ENCODE results near the gene RNF11. TPM values are rescaled to one million over a fixed set of nuclear protein-coding genes. Genes with fewer than 3 reads are reported as not detected.

The RNF11 gene
- total RNA-seq, 2 experiments from 2014 or later = 26.4 to 35.5 TPM

DNA sequence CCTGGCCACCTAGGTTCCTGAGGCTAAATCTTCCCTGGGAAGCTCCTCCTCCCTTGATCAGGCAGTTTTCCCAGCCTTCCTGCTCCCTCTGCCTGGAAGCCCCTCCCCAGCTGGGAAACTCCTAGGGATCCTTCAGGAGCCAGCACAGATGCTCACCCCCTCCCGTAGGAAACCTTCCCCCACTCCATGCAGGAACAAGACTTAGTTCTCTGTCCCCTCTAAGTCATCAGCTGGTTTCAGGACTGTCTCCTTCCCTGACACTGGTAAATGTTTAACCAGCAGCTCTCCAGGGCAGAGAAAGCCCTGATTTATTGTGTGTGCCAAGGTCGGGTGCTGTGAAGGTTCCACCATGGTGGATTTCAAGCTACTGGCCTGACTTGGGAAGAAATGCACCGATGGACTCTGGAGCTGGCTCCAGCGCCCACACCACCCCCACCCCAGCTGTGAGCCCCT is 69.3 kb downstream of the RNF11 start:
- no peak overlapping the region for H3K27ac Mint-ChIP-seq
- H3K9me3 Mint-ChIP-seq (ENCODE audit: low read depth) = no peaks in the 10 kb centered on the region
- H3K27me3 Mint-ChIP-seq = no peaks in the 10 kb centered on the region
- H3K4me3 Mint-ChIP-seq = no peak overlapping the region
- ATAC-seq (no peak), DNase-seq (no peak)
- H3K36me3 Mint-ChIP-seq = no peaks in the 10 kb centered on the region
- peaks cover 18% of the 10 kb centered on the region for H3K4me1 Mint-ChIP-seq
- CTCF ChIA-PET = interaction anchor here (0.6 to 3.6 kb wide), 4 partner anchors 9 to 59 kb away, joined by 3 to 16 read pairs (median 4); no protein-coding TSS in a partner anchor

DNA sequence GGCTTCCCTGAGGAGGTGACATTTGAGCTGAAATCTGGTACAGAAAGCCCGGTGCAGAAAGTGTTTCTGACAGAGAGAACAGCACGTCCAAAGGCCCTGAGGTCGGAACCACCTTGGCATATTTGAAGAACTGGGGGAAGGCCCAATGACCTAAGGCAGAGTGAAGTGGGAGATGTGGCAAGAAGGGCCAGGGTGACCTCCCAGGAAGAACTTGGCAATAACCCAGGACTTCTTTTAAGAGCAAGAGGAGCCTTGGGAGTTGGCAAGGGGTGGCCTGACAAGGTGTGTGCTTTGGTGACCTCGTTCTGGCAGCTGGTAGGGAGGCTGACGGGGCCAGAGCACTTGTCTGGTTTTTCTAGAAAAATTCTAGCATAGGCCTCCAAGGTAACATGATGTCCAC is 70.9 kb downstream of the RNF11 start:
- Mint-ChIP-seq H3K27me3 (no peaks in the 10 kb centered on the region), H3K9me3 (ENCODE audit: low read depth) (no peaks in the 10 kb centered on the region), H3K36me3 (no peaks in the 10 kb centered on the region), H3K4me3 (no peak overlapping the region), H3K27ac (no peak overlapping the region), H3K4me1 (peaks cover 13% of the 10 kb centered on the region)
- ATAC-seq (no peak), DNase-seq (no peak)
- CTCF ChIA-PET = interaction anchor here (0.6 to 3.6 kb wide), 2 partner anchors 10 to 459 kb away, joined by 3 to 16 read pairs; no protein-coding TSS in a partner anchor

DNA sequence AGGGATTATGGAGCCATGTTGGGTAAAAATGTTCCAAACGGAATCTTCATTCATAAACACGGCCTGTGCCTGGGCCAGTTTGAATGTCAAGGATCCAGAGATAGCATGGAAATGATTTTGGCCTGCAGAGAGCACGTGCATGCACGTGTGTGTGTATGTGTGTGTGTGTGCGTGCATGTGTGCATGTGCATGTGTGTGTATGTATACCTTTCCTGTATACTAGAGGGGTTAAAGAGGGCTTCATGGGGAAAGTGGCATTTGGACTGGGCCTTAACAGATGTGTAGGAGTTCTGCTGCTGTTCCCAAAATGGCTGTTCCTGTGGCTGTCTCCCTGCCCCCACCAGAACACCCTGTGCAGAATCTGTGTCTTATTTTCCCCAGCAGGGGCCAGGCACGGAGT is 72.6 kb downstream of the RNF11 start:
- H3K27ac Mint-ChIP-seq = no peak overlapping the region
- H3K9me3 Mint-ChIP-seq (ENCODE audit: low read depth) = no peaks in the 10 kb centered on the region
- H3K27me3 Mint-ChIP-seq = no peaks in the 10 kb centered on the region
- no peak overlapping the region for H3K4me3 Mint-ChIP-seq
- H3K36me3 Mint-ChIP-seq = no peaks in the 10 kb centered on the region
- H3K4me1 Mint-ChIP-seq = peaks cover 13% of the 10 kb centered on the region
- no peak for DNase-seq
- no peak for ATAC-seq
- CTCF ChIA-PET = interaction anchor here (3.6 kb wide), 1 partner anchor 12 kb away, joined by 16 read pairs; no protein-coding TSS in a partner anchor

DNA sequence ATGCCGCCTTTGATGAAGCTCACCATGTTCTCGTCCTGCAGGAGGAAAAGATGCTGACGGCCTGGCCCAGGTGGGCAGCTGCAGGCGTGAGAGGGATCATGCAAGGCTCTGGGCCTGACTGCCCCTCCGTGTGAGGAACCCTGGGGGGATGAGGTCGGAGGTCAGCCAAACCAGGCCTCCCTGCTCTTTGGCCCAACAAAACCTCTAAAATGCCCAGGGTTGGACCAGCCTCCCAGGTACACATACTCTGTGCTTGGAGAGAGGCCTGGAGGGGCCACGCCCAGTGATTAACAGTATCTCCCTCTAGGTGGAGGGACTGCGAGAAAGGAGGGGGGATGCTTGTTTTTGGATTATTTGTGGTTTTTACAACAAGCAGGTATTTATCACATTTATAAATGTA is 73.2 kb downstream of the RNF11 start:
- Mint-ChIP-seq H3K36me3 (no peaks in the 10 kb centered on the region), H3K9me3 (ENCODE audit: low read depth) (no peaks in the 10 kb centered on the region), H3K4me1 (peaks cover 16% of the 10 kb centered on the region), H3K4me3 (no peak overlapping the region), H3K27me3 (no peaks in the 10 kb centered on the region), H3K27ac (no peak overlapping the region)
- DNase-seq (no peak), ATAC-seq (no peak)
- CTCF ChIA-PET = interaction anchor here (1.2 kb wide), 1 partner anchor 12 kb away, joined by 5 read pairs; no protein-coding TSS in a partner anchor

DNA sequence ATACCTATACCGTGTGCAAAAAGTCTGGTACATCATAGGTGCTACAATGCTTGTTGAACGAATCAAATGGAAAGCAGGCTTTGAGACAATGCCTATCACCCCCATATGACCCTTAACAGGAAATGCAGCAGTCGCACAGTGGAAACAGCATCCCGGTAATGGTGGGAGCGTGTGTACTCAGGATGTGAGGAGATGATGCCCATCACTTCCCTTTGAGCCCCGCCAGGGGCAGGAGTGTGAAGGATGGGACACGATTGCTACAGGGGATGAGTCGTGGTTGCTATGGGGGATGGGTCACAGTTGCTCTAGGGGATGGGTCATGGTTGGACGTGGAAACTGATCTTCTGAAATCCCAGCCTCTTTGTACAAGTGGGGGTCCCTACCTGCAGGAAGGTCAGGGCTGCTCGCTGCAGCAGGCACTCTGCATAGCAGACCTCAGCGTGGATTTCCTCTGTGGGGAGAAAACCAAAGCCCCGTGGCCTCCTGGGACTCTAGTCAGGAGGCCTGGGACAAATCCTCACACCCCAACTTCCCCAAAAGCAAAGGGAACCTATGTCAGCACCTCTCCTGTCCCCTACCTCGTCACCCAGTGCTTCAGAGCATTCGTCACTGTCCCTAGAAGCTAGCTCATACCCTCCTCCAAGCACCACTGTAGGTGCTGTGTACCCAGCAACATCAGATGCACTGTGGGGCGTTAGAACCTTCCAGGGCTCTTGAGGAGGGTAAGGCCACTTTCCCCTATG is 75.0 kb downstream of the RNF11 start:
- Mint-ChIP-seq H3K27ac (no peak overlapping the region), H3K27me3 (no peaks in the 10 kb centered on the region), H3K4me3 (no peak overlapping the region), H3K4me1 (peaks cover 20% of the 10 kb centered on the region), H3K9me3 (ENCODE audit: low read depth) (no peaks in the 10 kb centered on the region), H3K36me3 (no peaks in the 10 kb centered on the region)
- DNase-seq (no peak), ATAC-seq (no peak)
- CTCF ChIA-PET = no interaction called here

DNA sequence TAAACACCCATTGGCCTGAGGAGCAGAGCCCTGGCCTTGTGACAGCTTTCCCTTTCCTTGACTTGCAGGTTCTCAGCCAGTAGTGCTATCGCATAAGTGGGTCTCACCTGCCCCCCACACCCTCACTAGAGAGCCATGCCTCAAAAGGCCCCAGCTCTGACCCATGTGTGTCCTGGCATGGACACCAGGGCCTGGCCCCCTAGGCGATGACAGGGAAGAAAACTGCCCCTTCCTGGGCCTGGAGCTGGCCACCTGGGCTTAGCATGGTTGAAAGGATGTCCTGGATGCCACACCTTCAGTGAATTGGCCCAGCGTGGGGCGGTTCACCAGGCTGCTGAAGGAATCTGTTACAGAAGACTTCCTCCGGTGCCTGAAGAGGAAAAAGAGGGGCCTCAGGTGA is 75.8 kb downstream of the RNF11 start:
- no peaks in the 10 kb centered on the region for H3K36me3 Mint-ChIP-seq
- no peaks in the 10 kb centered on the region for H3K9me3 Mint-ChIP-seq (ENCODE audit: low read depth)
- peaks cover 20% of the 10 kb centered on the region for H3K4me1 Mint-ChIP-seq
- no peak overlapping the region for H3K4me3 Mint-ChIP-seq
- no peak for ATAC-seq
- no peak overlapping the region for H3K27ac Mint-ChIP-seq
- CTCF ChIA-PET = interaction anchor here (0.9 to 1.2 kb wide), 2 partner anchors 15 to 120 kb away, joined by 4 to 6 read pairs; no protein-coding TSS in a partner anchor
- H3K27me3 Mint-ChIP-seq = no peaks in the 10 kb centered on the region
- DNase-seq = no peak

DNA sequence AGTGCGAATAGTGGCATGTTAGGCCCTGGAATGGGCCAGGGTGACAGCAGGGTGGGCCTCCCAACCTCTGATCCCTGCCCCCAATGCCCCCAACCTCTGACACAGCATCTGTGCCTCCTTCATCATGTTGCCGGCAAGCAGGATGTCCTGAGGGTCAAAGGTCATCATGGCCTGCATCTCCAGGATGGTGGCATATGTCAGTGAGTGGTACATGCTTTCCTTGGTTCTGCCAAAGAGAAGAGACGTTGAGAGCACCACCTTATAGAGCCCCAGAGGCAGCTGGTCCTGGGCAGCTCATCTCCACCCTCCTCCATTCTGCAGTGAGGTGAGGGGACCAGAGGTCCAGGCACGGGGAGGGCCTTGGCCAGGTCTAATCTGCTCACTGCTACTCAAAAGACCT is 76.6 kb downstream of the RNF11 start:
- no peaks in the 10 kb centered on the region for H3K27me3 Mint-ChIP-seq
- ATAC-seq (no peak), DNase-seq (no peak)
- no peak overlapping the region for H3K27ac Mint-ChIP-seq
- CTCF ChIA-PET = interaction anchor here (0.9 to 1.2 kb wide), 2 partner anchors 16 to 121 kb away, joined by 4 to 6 read pairs; no protein-coding TSS in a partner anchor
- H3K9me3 Mint-ChIP-seq (ENCODE audit: low read depth) = no peaks in the 10 kb centered on the region
- H3K36me3 Mint-ChIP-seq = no peaks in the 10 kb centered on the region
- H3K4me1 Mint-ChIP-seq = peaks cover 20% of the 10 kb centered on the region
- no peak overlapping the region for H3K4me3 Mint-ChIP-seq

DNA sequence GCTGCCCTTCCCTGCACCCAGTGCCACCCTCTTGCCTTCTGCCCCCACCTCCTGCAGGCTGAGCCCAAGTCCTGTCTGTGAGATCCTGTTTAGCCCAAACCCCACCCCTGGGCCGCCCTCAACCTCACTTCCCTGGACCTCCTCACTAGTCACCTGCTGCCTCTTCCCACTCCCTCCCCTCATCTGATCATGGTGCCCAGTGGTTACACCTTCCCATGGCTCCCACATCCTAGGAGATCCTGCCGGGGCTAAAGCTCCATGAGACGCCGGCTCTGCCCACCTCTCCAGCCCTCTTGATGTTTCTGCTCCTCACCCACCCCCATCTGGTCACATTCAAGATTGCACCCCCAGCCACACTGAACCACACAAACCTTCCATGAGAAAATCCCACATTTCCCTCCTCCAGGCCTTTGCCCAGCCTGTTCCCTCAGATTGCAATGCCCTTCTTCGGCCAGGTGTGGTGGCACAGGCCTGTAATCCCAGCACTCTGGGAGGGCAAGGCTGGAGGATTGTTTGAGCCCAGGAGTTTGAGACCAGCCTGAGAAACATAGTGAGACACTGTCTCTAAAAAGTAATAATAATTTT is 77.3 kb downstream of the RNF11 start:
- no peaks in the 10 kb centered on the region for H3K36me3 Mint-ChIP-seq
- H3K9me3 Mint-ChIP-seq (ENCODE audit: low read depth) = no peaks in the 10 kb centered on the region
- H3K4me1 Mint-ChIP-seq = peaks cover 20% of the 10 kb centered on the region
- no peaks in the 10 kb centered on the region for H3K27me3 Mint-ChIP-seq
- CTCF ChIA-PET = interaction anchor here (1.5 kb wide), 1 partner anchor 17 kb away, joined by 6 read pairs; no protein-coding TSS in a partner anchor
- H3K4me3 Mint-ChIP-seq = no peak overlapping the region
- H3K27ac Mint-ChIP-seq = no peak overlapping the region
- no peak for ATAC-seq
- DNase-seq = no peak

DNA sequence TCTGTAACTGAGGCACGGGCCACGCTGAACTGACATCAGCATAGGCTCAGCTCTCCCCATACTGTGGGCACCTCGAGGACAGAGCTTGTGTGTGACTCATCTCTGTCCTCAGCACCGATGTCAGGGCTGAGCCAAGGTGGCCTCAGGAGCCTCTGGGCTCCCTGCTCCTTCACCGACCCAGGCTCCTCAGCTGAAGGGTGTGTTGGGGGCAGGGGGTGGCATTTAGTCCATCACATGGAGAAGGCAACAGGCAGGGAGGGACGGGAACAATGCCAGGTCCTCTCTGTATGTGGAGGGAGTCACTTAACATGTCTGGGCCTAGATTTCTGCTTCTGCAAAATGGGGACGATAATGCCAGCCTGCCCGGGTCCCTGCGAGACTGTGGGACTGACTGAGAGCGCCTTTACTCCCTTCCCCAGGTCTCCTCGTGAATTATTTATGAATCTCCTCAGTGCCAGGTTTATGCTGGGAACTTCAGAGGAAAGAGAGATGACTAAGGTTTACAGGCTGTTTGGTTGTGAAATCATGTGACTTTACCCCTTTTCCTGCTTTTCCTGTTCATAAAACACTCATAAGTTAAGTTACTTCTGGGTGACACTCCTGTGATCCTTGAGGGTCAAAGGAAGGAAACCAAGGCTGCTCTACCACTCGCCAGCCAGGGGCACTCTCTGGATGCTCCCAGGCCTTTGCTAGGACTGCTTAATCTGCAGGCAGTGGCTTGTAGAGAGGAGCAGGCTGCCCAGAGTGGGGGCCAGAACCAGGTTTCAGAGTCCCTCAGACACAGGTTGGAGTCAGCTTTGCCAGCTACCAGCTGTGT is 78.1 kb downstream of the RNF11 start:
- Mint-ChIP-seq H3K9me3 (ENCODE audit: low read depth) (no peaks in the 10 kb centered on the region), H3K4me1 (peaks cover 20% of the 10 kb centered on the region), H3K4me3 (no peak overlapping the region), H3K27ac (no peak overlapping the region), H3K36me3 (no peaks in the 10 kb centered on the region), H3K27me3 (peaks cover 2% of the 10 kb centered on the region)
- CTCF ChIA-PET = interaction anchor here (1.5 kb wide), 1 partner anchor 17 kb away, joined by 6 read pairs; no protein-coding TSS in a partner anchor
- DNase-seq = no peak
- peak; percentile 75 for ATAC-seq

DNA sequence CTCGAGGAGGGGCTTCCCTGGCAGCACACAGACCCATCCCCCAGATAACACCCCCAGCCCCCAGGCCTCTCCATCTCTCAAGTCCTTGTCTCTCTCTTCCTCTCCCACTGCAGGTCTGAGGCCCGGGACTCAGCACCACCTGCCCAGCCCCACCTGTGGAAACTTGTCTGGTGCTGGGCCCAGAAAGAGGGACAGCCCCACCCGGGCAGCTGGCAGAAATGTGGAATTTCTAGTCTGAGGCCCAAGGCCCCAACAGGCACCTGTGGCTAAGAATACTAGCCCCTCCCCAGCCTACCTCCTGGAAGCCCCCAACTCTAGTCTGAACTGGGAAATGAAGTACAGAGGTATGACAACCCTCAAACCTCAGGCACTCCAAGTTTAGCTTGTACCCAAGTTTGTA is 78.9 kb downstream of the RNF11 start:
- Mint-ChIP-seq H3K4me3 (no peak overlapping the region), H3K27ac (no peak overlapping the region), H3K27me3 (peaks cover 5% of the 10 kb centered on the region), H3K36me3 (no peaks in the 10 kb centered on the region), H3K9me3 (ENCODE audit: low read depth) (no peaks in the 10 kb centered on the region), H3K4me1 (peaks cover 20% of the 10 kb centered on the region)
- CTCF ChIA-PET = no interaction called here
- no peak for DNase-seq
- ATAC-seq = no peak

DNA sequence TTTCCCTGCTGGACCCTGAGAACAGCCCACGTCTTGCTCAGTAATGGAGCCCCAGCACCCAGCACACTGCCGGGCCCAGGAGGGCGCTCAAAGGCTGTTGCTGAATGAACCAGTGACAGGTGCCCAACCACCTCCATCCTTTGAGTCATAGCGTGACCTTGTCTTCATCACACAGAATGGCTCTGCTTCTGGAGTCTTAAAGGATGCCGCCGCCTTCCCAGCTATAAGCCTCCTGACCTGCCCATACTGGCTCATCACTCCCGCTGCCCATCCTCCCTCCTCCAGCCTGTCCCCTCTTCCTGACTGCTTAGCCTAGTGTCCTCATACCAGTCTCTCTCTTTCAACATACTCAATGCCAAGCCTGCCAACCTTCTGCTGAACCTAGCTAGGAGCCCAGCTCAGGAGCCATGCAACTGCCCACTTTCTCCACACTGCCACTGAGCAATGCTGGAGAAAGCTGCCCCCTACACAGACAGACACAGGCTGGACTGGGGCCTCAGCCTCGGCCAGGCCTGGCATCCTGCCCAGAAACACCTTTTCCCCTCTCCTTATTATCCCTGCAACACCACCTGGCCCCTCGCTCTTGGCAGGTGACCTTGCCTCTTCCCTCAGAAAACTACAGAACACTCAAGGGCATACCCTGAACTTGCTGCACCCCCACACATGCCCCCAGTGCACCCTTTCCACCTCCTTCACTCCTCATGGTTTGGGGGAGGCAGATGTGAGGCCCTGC is 80.2 kb downstream of the RNF11 start:
- no peak for ATAC-seq
- no peak for DNase-seq
- Mint-ChIP-seq H3K27me3 (peaks cover 6% of the 10 kb centered on the region), H3K4me3 (no peak overlapping the region), H3K4me1 (peaks cover 12% of the 10 kb centered on the region), H3K9me3 (ENCODE audit: low read depth) (no peaks in the 10 kb centered on the region), H3K27ac (no peak overlapping the region), H3K36me3 (no peaks in the 10 kb centered on the region)
- CTCF ChIA-PET = interaction anchor here (1.5 kb wide), 1 partner anchor 20 kb away, joined by 6 read pairs; no protein-coding TSS in a partner anchor

DNA sequence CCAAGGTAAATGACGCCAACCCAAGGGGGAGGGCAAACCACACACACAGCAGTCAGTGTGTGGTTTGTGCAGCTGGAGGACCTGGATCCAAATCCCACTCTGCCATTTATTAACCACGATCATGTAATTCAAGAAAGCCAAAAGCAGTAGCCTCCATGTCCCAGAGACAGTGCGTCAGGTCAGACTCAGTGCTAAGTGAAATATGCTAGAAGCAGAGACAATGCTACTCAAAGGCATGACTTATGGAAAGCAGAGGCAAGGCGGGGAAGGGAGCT is 80.7 kb downstream of the RNF11 start:
- Mint-ChIP-seq H3K4me3 (no peak overlapping the region), H3K9me3 (ENCODE audit: low read depth) (no peaks in the 10 kb centered on the region), H3K27ac (no peak overlapping the region), H3K27me3 (peaks cover 6% of the 10 kb centered on the region), H3K36me3 (no peaks in the 10 kb centered on the region), H3K4me1 (peaks cover 12% of the 10 kb centered on the region)
- ATAC-seq (no peak), DNase-seq (no peak)
- CTCF ChIA-PET = interaction anchor here (1.5 kb wide), 1 partner anchor 20 kb away, joined by 6 read pairs; no protein-coding TSS in a partner anchor

DNA sequence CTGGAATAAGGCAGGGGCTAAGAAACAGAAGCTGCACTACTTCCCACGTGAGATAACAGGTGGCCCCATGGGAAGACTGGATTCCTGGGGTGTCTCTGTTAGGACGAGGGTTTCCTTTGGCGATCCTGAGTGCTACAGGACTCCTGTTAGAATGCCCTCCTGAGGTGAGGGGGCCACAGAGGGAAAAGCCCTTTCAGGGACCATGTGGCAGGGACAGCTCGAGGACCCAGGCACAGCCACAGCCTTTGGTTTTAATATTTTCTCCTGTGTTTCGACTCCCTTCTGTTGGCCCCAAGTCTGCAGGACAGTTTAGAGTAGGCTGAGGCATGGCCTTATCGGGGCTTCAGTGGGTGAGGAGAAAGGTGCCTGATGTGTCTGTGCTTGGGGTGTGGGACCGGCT is 81.7 kb downstream of the RNF11 start:
- Mint-ChIP-seq H3K36me3 (no peaks in the 10 kb centered on the region), H3K27me3 (peaks cover 6% of the 10 kb centered on the region), H3K27ac (no peak overlapping the region), H3K4me1 (peaks cover 12% of the 10 kb centered on the region), H3K4me3 (no peak overlapping the region), H3K9me3 (ENCODE audit: low read depth) (no peaks in the 10 kb centered on the region)
- CTCF ChIA-PET = no interaction called here
- DNase-seq (no peak), ATAC-seq (no peak)
